IPS-11a (cell line): ENCODE results near the gene WDR54.

Experiments
- H3K4me3 ChIP-seq: one replicate; pipeline ENCODE4 v1.5.1; 2013; ENCODE audit warnings: low read depth, low read length, control low read depth

The WDR54 gene

DNA sequence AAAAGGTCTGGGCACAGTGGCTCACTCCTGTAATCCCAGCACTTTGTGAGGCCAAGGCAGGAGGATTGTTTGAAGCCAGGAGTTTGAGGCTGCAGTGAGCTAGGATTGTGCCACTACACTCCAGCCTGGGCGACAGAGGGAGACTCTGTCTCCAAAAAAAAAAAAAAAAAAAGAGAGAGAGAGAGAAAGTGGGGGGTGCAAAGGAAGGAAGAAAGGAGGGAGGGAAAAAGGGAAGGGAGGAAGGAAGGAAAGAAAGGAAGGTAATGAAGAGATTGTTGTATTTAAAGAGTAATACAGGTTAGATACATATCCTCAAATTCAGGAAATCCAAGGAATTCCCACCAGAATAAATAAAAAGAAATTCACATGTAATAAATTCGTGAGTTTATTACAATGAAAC lies 19.6 kb upstream of the WDR54 start:
- no peak overlapping the region for H3K4me3 ChIP-seq

- H3K4me3 ChIP-seq, result no peak overlapping the region
These were observed 15.5 kb upstream of the WDR54 start for GRCh38 chr2:74406035-74406434.

GRCh38 chr2:74407682-74408081 lies 13.8 kb upstream of the WDR54 start:
- no peak overlapping the region for H3K4me3 ChIP-seq

- H3K4me3 ChIP-seq, result no peak overlapping the region
These were observed 8.4 kb upstream of the WDR54 start for GRCh38 chr2:74413001-74413698.

GRCh38 chr2:74414441-74414840 lies 7.1 kb upstream of the WDR54 start:
- no peak overlapping the region for H3K4me3 ChIP-seq

DNA sequence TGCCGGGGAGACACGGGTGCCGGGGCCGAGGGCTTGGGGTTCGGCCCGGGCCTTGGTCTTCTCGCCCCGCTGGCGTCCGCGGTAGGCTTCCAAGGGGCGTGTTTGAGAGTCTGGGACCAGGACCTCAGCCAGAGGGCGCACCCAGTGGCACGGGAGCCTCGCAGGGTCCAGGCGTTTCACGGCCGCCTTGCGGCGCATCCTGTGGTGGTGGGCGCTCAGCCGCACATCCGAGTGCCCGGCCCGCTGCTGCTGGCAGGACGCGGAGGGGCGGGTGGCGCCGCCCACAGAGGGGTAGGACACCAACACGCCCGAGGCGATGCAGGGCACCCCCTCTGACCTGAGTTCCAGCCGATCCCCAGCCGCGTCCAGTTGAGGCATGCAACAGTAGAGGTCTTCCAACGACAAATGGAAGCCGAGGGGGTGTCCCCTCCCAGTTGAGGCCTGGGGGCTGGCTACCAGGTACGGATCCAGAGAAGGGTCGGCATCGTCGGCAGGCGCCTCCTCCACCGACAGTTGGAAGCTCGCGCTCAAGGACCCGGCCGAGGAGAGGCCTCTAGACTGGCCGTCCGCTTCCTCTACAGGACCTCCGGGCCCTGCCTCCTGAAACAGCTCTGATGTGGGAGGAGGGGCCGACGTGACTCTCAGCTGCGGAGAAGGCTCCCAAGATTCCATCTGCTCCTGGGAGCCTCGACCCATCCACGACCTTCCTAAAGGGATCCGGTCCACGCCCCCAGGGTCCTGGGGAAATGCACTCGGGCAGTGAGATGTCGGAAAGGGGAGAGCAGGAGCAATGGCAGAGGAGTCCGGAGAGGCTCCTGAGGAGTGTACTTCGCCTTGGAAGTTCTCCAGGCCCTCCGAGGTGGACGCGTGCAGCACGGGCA lies 6.4 kb upstream of the WDR54 start:
- H3K4me3 ChIP-seq, result no peak overlapping the region

- no peak overlapping the region for H3K4me3 ChIP-seq
These were observed 5.7 kb upstream of the WDR54 start for GRCh38 chr2:74415762-74416395.

GRCh38 chr2:74416778-74417177 lies 4.8 kb upstream of the WDR54 start:
- H3K4me3 ChIP-seq, result no peak overlapping the region

- no peak overlapping the region for H3K4me3 ChIP-seq
These were observed 4.3 kb upstream of the WDR54 start for GRCh38 chr2:74417197-74417596.

GRCh38 chr2:74417763-74418162 lies 3.8 kb upstream of the WDR54 start:
- H3K4me3 ChIP-seq, result no peak overlapping the region

DNA sequence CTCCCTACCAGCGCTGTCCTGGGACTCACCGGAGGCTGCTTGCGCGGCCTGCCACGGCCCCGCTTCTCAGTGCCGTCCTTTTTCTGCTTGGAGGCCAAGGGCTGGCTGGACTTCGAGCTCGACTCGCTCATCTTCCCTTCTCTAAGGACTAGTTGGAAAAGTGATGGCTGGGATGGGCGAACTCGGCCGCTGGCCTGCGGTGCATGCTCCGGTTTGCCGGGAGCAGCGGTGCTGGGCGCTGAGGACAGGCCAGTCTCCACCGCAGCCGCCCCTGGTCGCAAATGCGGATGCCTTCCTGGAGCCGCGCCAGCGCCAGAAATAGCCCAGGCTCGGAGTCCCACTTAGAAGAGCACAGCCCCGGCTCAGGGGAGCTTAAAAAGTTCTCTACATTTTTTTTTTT lies 3.2 kb upstream of the WDR54 start:
- H3K4me3 ChIP-seq, result no peak overlapping the region

GRCh38 chr2:74419345-74419744 lies 2.2 kb upstream of the WDR54 start:
- no peak overlapping the region for H3K4me3 ChIP-seq

- H3K4me3 ChIP-seq, result no peak overlapping the region
These were observed 1.5 kb upstream of the WDR54 start for GRCh38 chr2:74420006-74420405.

GRCh38 chr2:74420443-74421103 lies 957 bp upstream of the WDR54 start:
- H3K4me3 ChIP-seq, result peak overlapping the region; percentile 47

DNA sequence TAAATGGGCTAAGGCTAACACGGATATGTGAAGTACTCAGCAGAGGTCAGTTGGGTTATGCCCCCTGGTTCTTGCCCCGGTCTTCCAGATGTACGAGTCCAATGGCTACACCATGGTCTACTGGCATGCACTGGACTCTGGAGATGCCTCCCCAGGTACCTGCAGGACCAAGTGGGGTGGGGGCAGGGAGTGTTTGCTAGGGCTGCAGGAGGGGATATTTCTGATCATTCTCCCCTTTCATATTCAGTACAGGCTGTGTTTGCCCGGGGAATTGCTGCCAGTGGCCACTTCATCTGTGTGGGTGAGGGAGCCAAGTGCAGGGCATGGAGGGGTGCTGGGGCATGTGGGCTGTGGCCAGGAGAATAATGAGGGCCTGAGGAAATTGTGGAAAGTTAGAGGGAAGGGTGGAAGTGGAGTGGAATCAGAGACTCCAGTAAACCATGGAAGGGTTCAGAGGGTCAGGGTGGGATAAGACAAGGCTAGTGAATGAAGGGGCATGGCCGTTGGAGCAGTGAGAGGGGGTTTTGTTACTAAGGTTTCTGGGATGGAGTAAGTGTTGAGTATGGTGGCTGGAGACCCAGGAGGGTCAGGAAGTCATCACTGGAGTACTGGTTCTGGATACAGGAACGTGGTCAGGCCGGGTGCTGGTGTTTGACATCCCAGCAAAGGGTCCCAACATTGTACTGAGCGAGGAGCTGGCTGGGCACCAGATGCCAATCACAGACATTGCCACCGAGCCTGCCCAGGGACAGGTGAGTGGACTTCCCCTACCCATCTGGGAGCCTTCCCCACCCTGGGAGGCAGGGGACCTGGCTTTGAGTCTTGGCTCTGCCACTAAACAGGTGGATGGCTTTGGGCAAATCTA lies 1.9 kb downstream of the WDR54 start:
- H3K4me3 ChIP-seq, result no peak overlapping the region

DNA sequence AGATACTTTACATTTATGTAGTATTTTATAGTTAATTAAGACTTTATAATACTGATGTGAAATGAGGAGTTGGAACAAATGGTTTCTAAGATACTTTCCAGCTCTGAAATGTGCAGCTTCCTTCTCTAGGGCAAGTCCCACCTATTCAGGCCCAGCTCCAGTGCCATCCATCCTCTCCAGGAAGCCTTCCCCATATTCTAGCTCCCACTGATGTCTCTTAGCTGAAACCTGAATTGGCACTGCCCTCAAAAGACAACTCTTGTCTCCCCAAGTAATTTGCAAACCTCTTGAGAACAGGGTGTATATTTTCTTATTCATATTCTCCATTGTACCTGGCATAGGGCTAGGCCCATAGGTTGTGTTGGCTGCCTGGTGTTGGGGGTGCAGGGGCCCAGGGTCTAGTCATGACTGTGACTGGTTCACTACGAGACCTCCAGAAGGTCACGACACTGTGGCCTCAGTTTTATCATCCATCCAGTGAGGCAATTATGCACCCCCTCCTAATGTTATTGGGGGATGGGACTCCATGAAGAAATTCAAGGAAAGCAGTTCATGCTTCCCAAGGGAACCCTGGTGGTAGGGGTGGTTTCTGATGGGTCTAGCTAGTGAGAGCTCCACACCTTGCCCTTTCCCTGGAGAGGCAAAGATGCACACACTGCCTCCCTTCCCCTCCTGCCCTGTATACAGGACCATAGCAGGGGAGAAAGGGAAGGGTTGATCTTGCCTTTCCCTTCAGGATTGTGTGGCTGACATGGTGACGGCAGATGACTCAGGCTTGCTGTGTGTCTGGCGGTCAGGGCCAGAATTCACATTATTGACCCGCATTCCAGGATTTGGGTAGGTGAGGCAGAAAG lies 2.8 kb downstream of the WDR54 start:
- no peak overlapping the region for H3K4me3 ChIP-seq

GRCh38 chr2:74424995-74425406 lies 3.5 kb downstream of the WDR54 start:
- H3K4me3 ChIP-seq, result no peak overlapping the region

DNA sequence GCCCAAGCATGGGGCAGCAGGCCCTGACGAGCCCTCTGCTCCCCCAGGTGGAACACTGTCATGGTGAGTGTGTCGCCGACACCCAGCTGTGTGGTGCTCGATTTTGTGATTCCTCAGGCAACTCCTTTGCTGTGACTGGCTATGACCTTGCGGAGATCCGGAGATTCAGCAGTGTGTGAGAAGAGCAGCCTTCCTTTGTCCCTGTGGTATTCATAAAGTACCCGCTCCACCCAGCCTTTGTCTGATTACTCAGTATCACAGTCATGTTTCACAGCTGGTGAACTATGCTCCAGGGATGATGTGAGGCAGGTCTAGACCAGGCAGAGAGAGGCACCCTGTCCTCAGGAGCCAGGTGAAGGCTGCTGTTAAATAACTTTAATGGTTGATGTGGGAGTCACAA lies 4.0 kb downstream of the WDR54 start:
- no peak overlapping the region for H3K4me3 ChIP-seq

- H3K4me3 ChIP-seq, result no peak overlapping the region
These were observed 4.7 kb downstream of the WDR54 start for GRCh38 chr2:74426181-74426758.
